K562 (cell line): Measurements from ENCODE around the gene ABHD8. TPM values are rescaled to one million over a fixed set of nuclear protein-coding genes. Genes with fewer than 3 reads are reported as not detected.

Experiments used
- ATAC-seq: fragments of 200-7000 bp; cut with Tn5 transposase; 3 replicates; pipeline ENCODE4 v1.9.1; 2020; ENCODE audit warnings: moderate library complexity
- BruUV-seq: library from RNA; stranded (reverse); fragments of 400-500 nt; replicated peaks from 2 replicates; lab custom pipeline; 2021; lab: Mats Ljungman, UMichigan
- CTCF ChIA-PET: fragments of 300-600 bp; formaldehyde crosslinking; extraction: SDS; loops from one replicate; lab custom pipeline; 2021; ENCODE audit warnings: low intra/inter-chr PET ratio; lab: Yijun Ruan, JAX
- POLR2A ChIA-PET: fragments of 300-600, 350-650 bp; sonication (Branson Sonifier 250); formaldehyde crosslinking; extraction: SDS; loops from one replicate; lab custom pipeline; 2021; ENCODE audit warnings: antibody characterized with exemption, inconsistent platforms; lab: Yijun Ruan, JAX
- DNase-seq, 4 experiments: peaks; one replicate each; pipeline versions ENCODE4 v3.0.0 to v3.0.0-alpha.2; 2011 to 2018; ENCODE audit warnings: low spot score in 3 of 4, mixed read lengths in 3 of 4; ENCODE audit errors: extremely low read depth in 1 of 4
- FAIRE-seq: peaks from 2 replicates; lab custom pipeline; 2011; peaks lifted over from hg19 to GRCh38; lab: Jason Lieb, UNC
- H2AFZ ChIP-seq: 2 replicates; pipeline ENCODE4 v1.6.0; 2011; ENCODE audit warnings: low read depth, low read length, control low read depth, inconsistent platforms
- H3K27ac ChIP-seq: fragments of 200-600 bp; 3 replicates; pipeline ENCODE4 v1.8.0; 2011; ENCODE audit warnings: low read depth, mild to moderate bottlenecking, control low read depth, inconsistent platforms, low read length, moderate library complexity, mixed read lengths; ENCODE audit errors: extremely low read depth
- H3K27me3 ChIP-seq, 2 experiments: fragments of 300-600 bp in 1 of 2; 2 replicates in 1 of 2; 3 replicates in 1 of 2; pipeline versions ENCODE4 v1.6.0 to v1.8.0; 2011; ENCODE audit warnings: inconsistent platforms in 2 of 2, low read length in 2 of 2, mild to moderate bottlenecking in 1 of 2, mixed read lengths in 1 of 2, moderate library complexity in 1 of 2; ENCODE audit not compliant: control insufficient read depth in 2 of 2, insufficient read depth in 2 of 2
- H3K36me3 ChIP-seq: fragments of 300-600 bp; 3 replicates; pipeline ENCODE4 v1.8.0; 2011; ENCODE audit warnings: mild to moderate bottlenecking, low read length, inconsistent platforms; ENCODE audit not compliant: control insufficient read depth, insufficient read depth
- H3K4me1 ChIP-seq, 2 experiments: fragments of 200-600 bp in 1 of 2; replicated peaks in 1 of 2; 2 replicates in 1 of 2; 3 replicates in 1 of 2; pipeline versions ENCODE4 v1.5.1 to v1.8.0; 2011; ENCODE audit warnings: inconsistent platforms in 2 of 2, low read length in 2 of 2, mild to moderate bottlenecking in 1 of 2, mixed read lengths in 1 of 2, moderate library complexity in 1 of 2; ENCODE audit not compliant: control insufficient read depth in 2 of 2, insufficient read depth in 2 of 2
- H3K4me2 ChIP-seq: 2 replicates; pipeline ENCODE4 v1.6.1; 2011; ENCODE audit warnings: low read length, control low read depth, inconsistent platforms, mixed read lengths; ENCODE audit not compliant: insufficient read depth
- H3K4me3 ChIP-seq: fragments of 200-600 bp; sonication (generic), shearing (Covaris generic); 2 replicates; pipeline ENCODE4 v1.5.1; 2016; ENCODE audit warnings: control low read depth, inconsistent platforms
- H3K79me2 ChIP-seq: fragments of 200-600 bp; 3 replicates; pipeline ENCODE4 v1.8.0; 2011; ENCODE audit warnings: low read length, inconsistent platforms; ENCODE audit not compliant: control insufficient read depth, insufficient read depth
- H3K9ac ChIP-seq, 2 experiments: 2 replicates each; pipeline versions ENCODE4 v1.6.0 to v1.6.1; 2011; ENCODE audit warnings: low read depth in 2 of 2, low read length in 2 of 2, control low read depth in 1 of 2, inconsistent platforms in 1 of 2, mild to moderate bottlenecking in 1 of 2, mixed read lengths in 1 of 2; ENCODE audit not compliant: insufficient read depth in 1 of 2
- H3K9me1 ChIP-seq: one replicate; pipeline ENCODE4 v1.6.0; 2011; ENCODE audit warnings: inconsistent platforms, mild to moderate bottlenecking, low read length, moderate library complexity; ENCODE audit not compliant: control insufficient read depth, insufficient read depth
- H3K9me3 ChIP-seq: replicated peaks from 2 replicates; pipeline ENCODE4 v1.5.1; 2011; ENCODE audit warnings: low read depth, low read length, inconsistent platforms; ENCODE audit not compliant: control insufficient read depth, insufficient read depth
- H4K20me1 ChIP-seq: replicated peaks from 2 replicates; pipeline ENCODE4 v1.6.1; 2011; ENCODE audit warnings: low read length, inconsistent platforms, mixed read lengths; ENCODE audit not compliant: control insufficient read depth, insufficient read depth
- MEF2A ChIP-seq: IDR thresholded peaks from 2 replicates; pipeline ENCODE4 v1.6.1; 2011; ENCODE audit warnings: low read depth, mild to moderate bottlenecking, low read length, moderate library complexity; ENCODE audit not compliant: control insufficient read depth
- POLR2AphosphoS2 ChIP-seq: IDR thresholded peaks from 2 replicates; pipeline ENCODE4 v1.6.1; 2012; ENCODE audit warnings: low read length, improper control_type of control experiment
- POLR2G ChIP-seq: fragments of 200-400 bp; formaldehyde crosslinking; IDR thresholded peaks from 2 replicates; pipeline ENCODE4 v1.6.1; 2017; ENCODE audit warnings: low read depth, mild to moderate bottlenecking, antibody characterized with exemption, low read length, moderate library complexity
- RBFOX2 ChIP-seq: fragments of 200-400 bp; formaldehyde crosslinking; IDR thresholded peaks from 2 replicates; pipeline ENCODE4 v1.6.1; 2017; ENCODE audit warnings: low read depth, mild to moderate bottlenecking, low read length, moderate library complexity
- SRSF7 ChIP-seq: fragments of 200-400 bp; formaldehyde crosslinking; optimal IDR thresholded peaks from 2 replicates; pipeline ENCODE3; 2017; ENCODE audit warnings: mild to moderate bottlenecking, low read depth, low read length
- ZC3H4 ChIP-seq: sonication (generic); formaldehyde crosslinking; IDR thresholded peaks from 2 replicates; pipeline ENCODE4 v1.9.0; 2021; ENCODE audit warnings: missing genetic modification reagents, borderline replicate concordance
- ZNF133 ChIP-seq: fragments of 250-450 bp; sonication (Bioruptor Pico); IDR thresholded peaks from 2 replicates; pipeline ENCODE4 v1.4.0; 2020; ENCODE audit warnings: mild to moderate bottlenecking
- ZNF583 ChIP-seq: fragments of 250-450 bp; sonication (Bioruptor Pico); IDR thresholded peaks from 2 replicates; pipeline ENCODE4 v1.4.0; 2020
- ZNF79 ChIP-seq: fragments of 250-450 bp; sonication (Bioruptor Pico); IDR thresholded peaks from 2 replicates; pipeline ENCODE4 v1.4.0; 2020; ENCODE audit warnings: low read depth, mild to moderate bottlenecking, moderate library complexity
- WGBS: fragments of 100-300 bp; shearing (Covaris generic); methylation state at CpG from one replicate; pipeline ENCODE4 v1.1.6; 2016; ENCODE audit warnings: low coverage, mixed read lengths; ENCODE audit not compliant: insufficient coverage; ENCODE audit errors: missing lambda C conversion rate; 5-methylcytosine and 5-hydroxymethylcytosine counted together
- in situ Hi-C: fragments of 300-500 bp; cut with MboI; formaldehyde crosslinking; loops from 4 replicates; pipeline ENCODE4 v1.15.0; 2018; ENCODE audit warnings: inconsistent platforms, mixed read lengths
- intact Hi-C: fragments of 100-400 bp; cut with micrococcal nuclease; formaldehyde crosslinking; loops from 2 replicates; pipeline ENCODE4 v1.14.2; 2022
- polyA plus RNA-seq, 8 experiments: library from polyadenylated mRNA; depleted of rRNA in 4 of 8; stranded (reverse) in 5 of 8; unstranded in 3 of 8; fragments of >200 nt; fragmentation: Nextera tagmentation in 2 of 8; fragmentation: Illumina TruSeq in 1 of 8; extraction: Ambion mirVana in 2 of 8; extraction: Trizol in 1 of 8; gene quantifications; 2 replicates each; pipeline versions ENCODE4 v1.2.1 to v1.2.3, GENCODE V29; 2011 to 2014; ENCODE audit warnings: inconsistent platforms in 1 of 8, missing spikeins in 1 of 8
- total RNA-seq, 7 experiments: library from RNA; depleted of rRNA in 6 of 7; stranded (reverse); fragments of >200 nt in 6 of 7; fragmentation: Illumina TruSeq in 2 of 7; extraction: Trizol in 2 of 7; gene quantifications; 2 replicates each; pipeline versions ENCODE4 v1.2.1 to v1.2.3, GENCODE V29; 2011 to 2021; ENCODE audit warnings: low replicate concordance in 1 of 7

Gene ABHD8
- total and polyA plus RNA-seq, 9 of the 15 experiments (the other 6 are each of a cell fraction or from before 2014, with no cell fraction given) = 0.04 to 6.6 (median 2.0) TPM; not detected in 1

DNA sequence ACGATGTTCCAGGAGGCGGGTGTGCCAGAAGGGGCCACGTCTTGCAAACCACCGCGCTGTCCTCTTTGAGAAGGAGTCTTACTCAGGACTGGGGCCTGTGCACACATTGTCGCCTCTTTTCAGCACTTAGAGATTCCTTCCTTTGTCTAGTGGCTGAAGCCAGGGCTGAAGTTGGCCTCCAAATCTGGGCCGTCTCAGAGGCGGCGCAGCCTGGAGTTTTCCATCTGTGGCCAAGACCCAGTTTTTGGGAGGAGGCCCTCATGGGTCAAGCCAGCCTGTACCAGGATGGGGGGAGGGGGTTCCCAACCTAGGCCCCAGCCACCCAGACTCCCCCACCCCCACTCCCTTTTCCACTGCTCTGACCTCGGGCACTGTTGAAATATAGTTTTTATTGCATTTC lies 19.6 kb upstream of the ABHD8 start:
- Histone ChIP-seq H4K20me1 (no peaks in the 10 kb centered on the region; the same call in 1 of the 2 replicates), H3K27ac (no peak overlapping the region)
- in situ Hi-C loops = no loop called here
- TF ChIP-seq ZNF79 (CRISPR knock-in tag) (peak; percentile 89), POLR2AphosphoS2 (0 out of 2 replicates have a peak, but pooled peaks have one; percentile 33), ZNF583 (CRISPR knock-in tag) (no peak)
- TF ChIP-seq, all 486 proteins: peak for 2
- Histone ChIP-seq H3K36me3 (peaks cover 44% of the 10 kb centered on the region), H3K9me1 (peaks cover 4% of the 10 kb centered on the region), H3K27me3 (no peaks in the 10 kb centered on the region), H3K4me3 (no peak overlapping the region), H3K4me2 (no peak overlapping the region), H3K4me1 (peaks cover 3 to 38% of the 10 kb centered on the region in 2 experiments; a peak in 4 of 5 replicates), H3K9me3 (no peaks in the 10 kb centered on the region), H3K9ac (0 out of 4 replicates have a peak overlapping the region, but pooled peaks of 1 of the 2 experiments have one; percentile 43), H3K79me2 (no peaks in the 10 kb centered on the region), H2AFZ (no peak overlapping the region)
- no peak for ATAC-seq
- intact Hi-C loops = no loop called here
- FAIRE-seq = no peak
- ChIA-PET CTCF (no interaction called here), POLR2A (interaction anchor here (0.7 to 6.9 kb wide), 3 partner anchors 11 to 68 kb away, joined by 4 to 41 read pairs (median 4); partner anchors contain the start of genes ANO8 and DDA1)
- no peak for DNase-seq
- 88% methylated on average over 10 of the region's 10 CpGs for WGBS
- BruUV-seq = no TSS peak

- DNase-seq = no peak
- H3K4me1 ChIP-seq = peaks cover 3 to 34% of the 10 kb centered on the region in 2 experiments; a peak in 4 of 5 replicates
- H3K27me3 ChIP-seq = no peaks in the 10 kb centered on the region
- no peaks in the 10 kb centered on the region for H3K9me1 ChIP-seq
- ChIA-PET POLR2A (interaction anchor here (1.5 to 6.9 kb wide), 2 partner anchors 12 to 13 kb away, joined by 4 to 41 read pairs; partner anchors contain the start of genes ANO8 and DDA1), CTCF (no interaction called here)
- no TSS peak for BruUV-seq
- intact Hi-C loops (no loop called here), in situ Hi-C loops (no loop called here)
- FAIRE-seq = no peak
- peak overlapping the region in 1 of 2 experiments; percentile 68; a peak in 2 of 4 replicates for H3K9ac ChIP-seq
- no peak overlapping the region for H3K4me2 ChIP-seq
- peaks cover 47% of the 10 kb centered on the region for H3K36me3 ChIP-seq
- no peak overlapping the region for H2AFZ ChIP-seq
- H4K20me1 ChIP-seq = no peaks in the 10 kb centered on the region
- H3K9me3 ChIP-seq = no peaks in the 10 kb centered on the region
- no peaks in the 10 kb centered on the region for H3K79me2 ChIP-seq
- 88% methylated on average over 13 of the region's 19 CpGs for WGBS
- H3K4me3 ChIP-seq = no peak overlapping the region
- H3K27ac ChIP-seq = no peak overlapping the region
- no peak for ATAC-seq
- TF ChIP-seq ZC3H4 (CRISPR knock-in tag) = no peak
- TF ChIP-seq POLR2G = peak; percentile 68; the same call in 1 of the 2 replicates
- TF ChIP-seq SRSF7 = no peak
- no peak for TF ChIP-seq MEF2A
- no peak for TF ChIP-seq ZNF133 (CRISPR knock-in tag)
- peak; percentile 60 for TF ChIP-seq RBFOX2
These were observed 18.6 kb upstream of the ABHD8 start for GRCh38 chr19:17321655-17322489.
